GM12878 (cell line): Measurements from ENCODE around the gene OTOG. TPM values are rescaled to one million over a fixed set of nuclear protein-coding genes. Genes with fewer than 3 reads are reported as not detected.

Experiments
- ATAC-seq: fragments of 200-7000 bp; cut with Tn5 transposase; 3 replicates; pipeline ENCODE4 v1.9.1; 2020; ENCODE audit warnings: mild to moderate bottlenecking, moderate library complexity
- BruUV-seq: library from RNA; stranded (reverse); fragments of 400-500 nt; replicated peaks from 2 replicates; lab custom pipeline; 2021; lab: Mats Ljungman, UMichigan
- CTCF ChIA-PET: fragments of 300-600 bp; sonication (Branson Sonifier 250); formaldehyde crosslinking; extraction: SDS; loops from one replicate; lab custom pipeline; 2021; ENCODE audit warnings: inconsistent platforms; lab: Yijun Ruan, JAX
- POLR2A ChIA-PET: fragments of 350-600 bp; formaldehyde crosslinking; extraction: SDS; loops from one replicate; lab custom pipeline; 2021; ENCODE audit warnings: inconsistent platforms; lab: Charles Lee
- RAD21 ChIA-PET: fragments of 300-600 bp; sonication (Branson Sonifier 250); formaldehyde crosslinking; loops from one replicate; lab custom pipeline; 2023; ENCODE audit warnings: antibody characterized with exemption; ENCODE audit not compliant: unreplicated experiment; lab: Charles Lee
- SMC1A ChIA-PET: fragments of 300-600 bp; sonication (Branson Sonifier 250); formaldehyde crosslinking; loops from one replicate; lab custom pipeline; 2023; ENCODE audit not compliant: unreplicated experiment, uncharacterized antibody; lab: Charles Lee
- DNase-seq: peaks from one replicate; pipeline ENCODE4 v3.0.0-alpha.2; 2011; ENCODE audit warnings: low read depth, low spot score
- FAIRE-seq: peaks from 3 replicates; lab custom pipeline; 2011; peaks lifted over from hg19 to GRCh38; lab: Jason Lieb, UNC
- H2AFZ ChIP-seq: 2 replicates; pipeline ENCODE4 v1.6.0; 2011; ENCODE audit warnings: low read depth, low read length, control low read depth; ENCODE audit not compliant: control insufficient read depth
- H3K27ac ChIP-seq: 2 replicates; pipeline ENCODE4 v1.5.1; 2011; ENCODE audit warnings: control low read depth; ENCODE audit not compliant: control insufficient read depth, insufficient read depth
- H3K27me3 ChIP-seq, 2 experiments: replicated peaks in 1 of 2; 2 replicates each; pipeline versions ENCODE4 v1.6.0 to v1.6.1; 2011; ENCODE audit warnings: low read length in 1 of 2; ENCODE audit not compliant: control insufficient read depth in 2 of 2, insufficient read depth in 2 of 2
- H3K36me3 ChIP-seq, 2 experiments: 2 replicates each; pipeline ENCODE4 v1.5.1; 2011; ENCODE audit warnings: low read length in 1 of 2; ENCODE audit not compliant: control insufficient read depth in 2 of 2, insufficient read depth in 2 of 2
- H3K4me1 ChIP-seq: 2 replicates; pipeline ENCODE4 v1.6.1; 2011; ENCODE audit warnings: mild to moderate bottlenecking, low read length, moderate library complexity, mixed read lengths; ENCODE audit not compliant: control insufficient read depth, insufficient read depth
- H3K4me2 ChIP-seq: 2 replicates; pipeline ENCODE4 v1.6.0; 2011; ENCODE audit warnings: control low read depth; ENCODE audit not compliant: control insufficient read depth, insufficient read depth
- H3K4me3 ChIP-seq: fragments of 200-600 bp; sonication (generic); 2 replicates; pipeline ENCODE4 v1.5.1; 2016
- H3K79me2 ChIP-seq: 2 replicates; pipeline ENCODE4 v1.6.0; 2011; ENCODE audit warnings: low read length; ENCODE audit not compliant: control insufficient read depth, insufficient read depth
- H3K9ac ChIP-seq: 2 replicates; pipeline ENCODE4 v1.8.0; 2011; ENCODE audit warnings: low read length, control low read depth, mixed read lengths; ENCODE audit not compliant: control insufficient read depth, insufficient read depth
- H3K9me3 ChIP-seq: replicated peaks from 3 replicates; pipeline ENCODE4 v1.5.1; 2011; ENCODE audit warnings: mild to moderate bottlenecking, low read length; ENCODE audit not compliant: control insufficient read depth, insufficient read depth
- H4K20me1 ChIP-seq: 2 replicates; pipeline ENCODE4 v1.6.0; 2011; ENCODE audit not compliant: control insufficient read depth, insufficient read depth
- CBFB ChIP-seq: IDR thresholded peaks from 2 replicates; pipeline ENCODE4 v1.6.1; 2016; ENCODE audit warnings: antibody characterized with exemption, low read depth
- CHD2 ChIP-seq: IDR thresholded peaks from 2 replicates; pipeline ENCODE4 v1.6.1; 2011; ENCODE audit warnings: low read depth, low read length, improper control_type of control experiment, borderline replicate concordance
- CREM ChIP-seq: IDR thresholded peaks from 2 replicates; pipeline ENCODE4 v1.6.1; 2014; ENCODE audit warnings: antibody characterized with exemption, low read depth
- EGR1 ChIP-seq, 2 experiments: IDR thresholded peaks; 1 replicate in 1 of 2; 2 replicates in 1 of 2; pipeline ENCODE4 v1.6.1; 2011 to 2012; ENCODE audit warnings: low read depth in 2 of 2, low read length in 2 of 2, borderline replicate concordance in 1 of 2, mild to moderate bottlenecking in 1 of 2, moderate library complexity in 1 of 2
- FOXK2 ChIP-seq: fragments of 450-650 bp; IDR thresholded peaks from 2 replicates; pipeline ENCODE4 v1.6.1; 2017; ENCODE audit warnings: mild to moderate bottlenecking, moderate library complexity
- FOXM1 ChIP-seq: IDR thresholded peaks from 2 replicates; pipeline ENCODE4 v1.6.1; 2012; ENCODE audit warnings: low read depth, mild to moderate bottlenecking, inconsistent platforms, low read length, moderate library complexity
- HDAC2 ChIP-seq: fragments of 200-600 bp; sonication (generic); IDR thresholded peaks from 2 replicates; pipeline ENCODE4 v1.6.1; 2017
- JUNB ChIP-seq: IDR thresholded peaks from 2 replicates; pipeline ENCODE4 v1.6.1; 2016; ENCODE audit warnings: antibody characterized with exemption, mild to moderate bottlenecking
- MYB ChIP-seq: fragments of 150-350 bp; IDR thresholded peaks from 2 replicates; pipeline ENCODE4 v1.6.1; 2014; ENCODE audit warnings: mild to moderate bottlenecking, low read depth, low read length, borderline replicate concordance
- POLR2A ChIP-seq: IDR thresholded peaks from 2 replicates; pipeline ENCODE4 v1.6.1; 2011; ENCODE audit warnings: low read depth, mild to moderate bottlenecking, low read length
- POU2F2 ChIP-seq: IDR thresholded peaks from 3 replicates; pipeline ENCODE4 v1.6.1; 2011; ENCODE audit warnings: low read depth, mild to moderate bottlenecking, low read length, borderline replicate concordance
- TARDBP ChIP-seq: IDR thresholded peaks from 2 replicates; pipeline ENCODE4 v1.6.1; 2016; ENCODE audit warnings: borderline replicate concordance
- TCF7 ChIP-seq: IDR thresholded peaks from 2 replicates; pipeline ENCODE4 v1.6.1; 2014; ENCODE audit warnings: antibody characterized with exemption, borderline replicate concordance
- WRNIP1 ChIP-seq: IDR thresholded peaks from 2 replicates; pipeline ENCODE4 v1.6.1; 2011; ENCODE audit warnings: low read depth, low read length, improper control_type of control experiment, borderline replicate concordance
- ZBTB11 ChIP-seq: fragments of 450-650 bp; formaldehyde crosslinking; IDR thresholded peaks from 2 replicates; pipeline ENCODE4 v1.5.0; 2022; ENCODE audit warnings: mild to moderate bottlenecking, missing genetic modification characterization
- ZNF24 ChIP-seq: fragments of 450-650 bp; IDR thresholded peaks from 2 replicates; pipeline ENCODE4 v1.6.1; 2017; ENCODE audit warnings: antibody characterized with exemption, mild to moderate bottlenecking
- ZSCAN29 ChIP-seq: fragments of 450-650 bp; IDR thresholded peaks from 2 replicates; pipeline ENCODE4 v1.6.1; 2017; ENCODE audit warnings: mild to moderate bottlenecking, moderate library complexity
- WGBS: methylation state at CpG from one replicate; pipeline ENCODE4 v1.1.6; 2016; ENCODE audit warnings: low lambda C conversion rate; ENCODE audit not compliant: insufficient replicate concordance, insufficient coverage; ENCODE audit errors: missing lambda C conversion rate; 5-methylcytosine and 5-hydroxymethylcytosine counted together
- in situ Hi-C: fragments of 300-500 bp; cut with MboI; formaldehyde crosslinking; loops from 9 replicates; pipeline ENCODE4 v1.14.3; 2018; ENCODE audit warnings: mixed read lengths
- intact Hi-C: fragments of 100-400 bp; cut with micrococcal nuclease; formaldehyde crosslinking; loops from one replicate; pipeline ENCODE4 v1.14.2; 2022; ENCODE audit not compliant: unreplicated experiment
- polyA plus RNA-seq, 11 experiments: library from polyadenylated mRNA; depleted of rRNA in 4 of 11; unstranded in 6 of 11; stranded (reverse) in 5 of 11; fragments of >200 nt; fragmentation: Nextera tagmentation in 4 of 11; fragmentation: Illumina TruSeq in 1 of 11; extraction: Ambion mirVana in 4 of 11; extraction: Trizol in 1 of 11; gene quantifications; 1 replicate in 1 of 11; 2 replicates in 10 of 11; pipeline versions ENCODE4 v1.2.1 to v1.2.3, GENCODE V29; 2011 to 2016; ENCODE audit warnings: inconsistent platforms in 2 of 11, missing spikeins in 2 of 11, low read depth in 1 of 11
- total RNA-seq, 4 experiments: library from RNA; depleted of rRNA in 3 of 4; stranded (reverse); fragments of >200 nt in 3 of 4; fragmentation: Illumina TruSeq in 1 of 4; extraction: Trizol in 1 of 4; gene quantifications; 2 replicates each; pipeline versions ENCODE4 v1.2.1 to v1.2.3, GENCODE V29; 2013 to 2021
- TF ChIP-seq, protein P1 (sequence below): fragments of 450-650 bp; IDR thresholded peaks from 2 replicates; pipeline ENCODE4 v1.6.1; 2017; ENCODE audit warnings: mild to moderate bottlenecking, moderate library complexity

Gene OTOG
- total and polyA plus RNA-seq, 10 of the 15 experiments (the other 5 are each of a cell fraction or from before 2014, with no cell fraction given), result not detected

DNA sequence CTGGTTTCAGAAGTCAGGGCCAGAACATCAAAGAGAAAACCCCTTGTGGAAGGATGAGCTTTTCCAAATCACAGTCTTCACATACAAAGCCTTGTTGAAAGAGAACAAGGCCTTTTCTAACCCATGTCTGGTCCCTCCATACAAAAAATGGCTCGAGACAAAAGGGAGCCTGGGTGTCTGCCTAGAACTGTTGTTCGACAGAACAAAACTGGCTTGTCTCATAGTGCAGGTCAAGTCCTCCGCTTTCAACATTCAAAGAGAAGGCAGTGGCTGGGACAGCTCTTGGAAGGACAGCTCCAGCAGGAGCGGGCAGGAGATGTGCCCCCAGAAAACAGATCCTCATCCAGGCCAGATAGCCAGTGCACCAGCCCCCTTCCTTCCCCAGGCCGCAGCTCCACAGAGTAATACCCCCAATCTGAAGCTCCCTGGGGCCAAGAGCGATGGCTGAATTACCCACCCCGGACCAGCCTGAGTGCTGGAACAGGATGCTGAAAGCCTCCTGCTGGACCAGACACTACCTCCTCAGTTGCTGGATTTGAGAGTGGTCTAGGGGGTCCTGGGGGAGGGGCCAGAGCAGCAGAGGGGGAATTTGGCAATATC, 30.4 kb upstream of the OTOG start (continued):
- TF ChIP-seq FOXM1, result no peak
- TF ChIP-seq ZNF24, result no peak
- no peak for TF ChIP-seq TCF7
- no peak for TF ChIP-seq CHD2
- no peak for TF ChIP-seq WRNIP1
- TF ChIP-seq JUNB, result no peak
- no peak for TF ChIP-seq CREM
- TF ChIP-seq ZSCAN29, result no peak

GRCh38 chr11:17517186-17517585, 29.9 kb upstream of the OTOG start:
- Histone ChIP-seq H2AFZ (no peak overlapping the region), H3K4me3 (no peak overlapping the region), H3K36me3 (no peaks in the 10 kb centered on the region), H3K4me1 (no peaks in the 10 kb centered on the region), H3K9me3 (no peaks in the 10 kb centered on the region), H4K20me1 (no peaks in the 10 kb centered on the region), H3K9ac (no peak overlapping the region), H3K27me3 (peaks cover 0 to 2% of the 10 kb centered on the region in 2 experiments; a peak in 2 of 4 replicates), H3K4me2 (no peak overlapping the region), H3K27ac (no peak overlapping the region), H3K79me2 (no peaks in the 10 kb centered on the region)
- ChIA-PET SMC1A (interaction anchor here (1.4 kb wide), 2 partner anchors 8 to 11 kb away, joined by 3 read pairs; no protein-coding TSS in a partner anchor), RAD21 (no interaction called here), CTCF (interaction anchor here (1.3 to 2.1 kb wide), 3 partner anchors 8 to 12 kb away, joined by 3 to 6 read pairs (median 4); no protein-coding TSS in a partner anchor), POLR2A (no interaction called here)
- intact Hi-C loops, result no loop called here
- FAIRE-seq, result no peak
- ATAC-seq, result no peak
- BruUV-seq, result no TSS peak
- WGBS, result 37% methylated on average over 7 of the region's 10 CpGs
- DNase-seq, result no peak
- in situ Hi-C loops, result no loop called here
- TF ChIP-seq FOXK2 (no peak), POLR2A (no peak), CBFB (no peak), EGR1 (IDR thresholded peaks at IDR 0.05; ENCODE audit: borderline replicate concordance in 1 of 2, low read depth in 2 of 2, low read length in 2 of 2) (no peak), POU2F2 (no peak), TARDBP (no peak), JUNB (no peak), HDAC2 (no peak), FOXM1 (no peak), ZBTB11 (CRISPR knock-in tag) (no peak), MYB (no peak)
- TF ChIP-seq, protein P1, sequence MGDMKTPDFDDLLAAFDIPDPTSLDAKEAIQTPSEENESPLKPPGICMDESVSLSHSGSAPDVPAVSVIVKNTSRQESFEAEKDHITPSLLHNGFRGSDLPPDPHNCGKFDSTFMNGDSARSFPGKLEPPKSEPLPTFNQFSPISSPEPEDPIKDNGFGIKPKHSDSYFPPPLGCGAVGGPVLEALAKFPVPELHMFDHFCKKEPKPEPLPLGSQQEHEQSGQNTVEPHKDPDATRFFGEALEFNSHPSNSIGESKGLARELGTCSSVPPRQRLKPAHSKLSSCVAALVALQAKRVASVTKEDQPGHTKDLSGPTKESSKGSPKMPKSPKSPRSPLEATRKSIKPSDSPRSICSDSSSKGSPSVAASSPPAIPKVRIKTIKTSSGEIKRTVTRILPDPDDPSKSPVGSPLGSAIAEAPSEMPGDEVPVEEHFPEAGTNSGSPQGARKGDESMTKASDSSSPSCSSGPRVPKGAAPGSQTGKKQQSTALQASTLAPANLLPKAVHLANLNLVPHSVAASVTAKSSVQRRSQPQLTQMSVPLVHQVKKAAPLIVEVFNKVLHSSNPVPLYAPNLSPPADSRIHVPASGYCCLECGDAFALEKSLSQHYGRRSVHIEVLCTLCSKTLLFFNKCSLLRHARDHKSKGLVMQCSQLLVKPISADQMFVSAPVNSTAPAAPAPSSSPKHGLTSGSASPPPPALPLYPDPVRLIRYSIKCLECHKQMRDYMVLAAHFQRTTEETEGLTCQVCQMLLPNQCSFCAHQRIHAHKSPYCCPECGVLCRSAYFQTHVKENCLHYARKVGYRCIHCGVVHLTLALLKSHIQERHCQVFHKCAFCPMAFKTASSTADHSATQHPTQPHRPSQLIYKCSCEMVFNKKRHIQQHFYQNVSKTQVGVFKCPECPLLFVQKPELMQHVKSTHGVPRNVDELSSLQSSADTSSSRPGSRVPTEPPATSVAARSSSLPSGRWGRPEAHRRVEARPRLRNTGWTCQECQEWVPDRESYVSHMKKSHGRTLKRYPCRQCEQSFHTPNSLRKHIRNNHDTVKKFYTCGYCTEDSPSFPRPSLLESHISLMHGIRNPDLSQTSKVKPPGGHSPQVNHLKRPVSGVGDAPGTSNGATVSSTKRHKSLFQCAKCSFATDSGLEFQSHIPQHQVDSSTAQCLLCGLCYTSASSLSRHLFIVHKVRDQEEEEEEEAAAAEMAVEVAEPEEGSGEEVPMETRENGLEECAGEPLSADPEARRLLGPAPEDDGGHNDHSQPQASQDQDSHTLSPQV, result no peak
